ENCODE measurements around the gene ZNF140.

- TF ChIP-seq, protein P1, sequence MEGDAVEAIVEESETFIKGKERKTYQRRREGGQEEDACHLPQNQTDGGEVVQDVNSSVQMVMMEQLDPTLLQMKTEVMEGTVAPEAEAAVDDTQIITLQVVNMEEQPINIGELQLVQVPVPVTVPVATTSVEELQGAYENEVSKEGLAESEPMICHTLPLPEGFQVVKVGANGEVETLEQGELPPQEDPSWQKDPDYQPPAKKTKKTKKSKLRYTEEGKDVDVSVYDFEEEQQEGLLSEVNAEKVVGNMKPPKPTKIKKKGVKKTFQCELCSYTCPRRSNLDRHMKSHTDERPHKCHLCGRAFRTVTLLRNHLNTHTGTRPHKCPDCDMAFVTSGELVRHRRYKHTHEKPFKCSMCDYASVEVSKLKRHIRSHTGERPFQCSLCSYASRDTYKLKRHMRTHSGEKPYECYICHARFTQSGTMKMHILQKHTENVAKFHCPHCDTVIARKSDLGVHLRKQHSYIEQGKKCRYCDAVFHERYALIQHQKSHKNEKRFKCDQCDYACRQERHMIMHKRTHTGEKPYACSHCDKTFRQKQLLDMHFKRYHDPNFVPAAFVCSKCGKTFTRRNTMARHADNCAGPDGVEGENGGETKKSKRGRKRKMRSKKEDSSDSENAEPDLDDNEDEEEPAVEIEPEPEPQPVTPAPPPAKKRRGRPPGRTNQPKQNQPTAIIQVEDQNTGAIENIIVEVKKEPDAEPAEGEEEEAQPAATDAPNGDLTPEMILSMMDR (IDR thresholded peaks at IDR 0.05; ENCODE audit: insufficient read depth, low read length, poor library complexity, severe bottlenecking) = no peak
- no peak for TF ChIP-seq EZH2phosphoT487 (conservative IDR thresholded peaks at IDR 0.05; ENCODE audit: low read length)
These were observed 25.5 kb downstream of the ZNF140 start for GRCh38 chr12:133106253-133106652.
